Measurements from ENCODE around the gene BRAT1.
"Not testable (repeated sequence)": the region's sequence is repeated elsewhere in the genome, so short reads cannot be mapped to it uniquely, and the experiment has no call there.

BRAT1 gene

DNA sequence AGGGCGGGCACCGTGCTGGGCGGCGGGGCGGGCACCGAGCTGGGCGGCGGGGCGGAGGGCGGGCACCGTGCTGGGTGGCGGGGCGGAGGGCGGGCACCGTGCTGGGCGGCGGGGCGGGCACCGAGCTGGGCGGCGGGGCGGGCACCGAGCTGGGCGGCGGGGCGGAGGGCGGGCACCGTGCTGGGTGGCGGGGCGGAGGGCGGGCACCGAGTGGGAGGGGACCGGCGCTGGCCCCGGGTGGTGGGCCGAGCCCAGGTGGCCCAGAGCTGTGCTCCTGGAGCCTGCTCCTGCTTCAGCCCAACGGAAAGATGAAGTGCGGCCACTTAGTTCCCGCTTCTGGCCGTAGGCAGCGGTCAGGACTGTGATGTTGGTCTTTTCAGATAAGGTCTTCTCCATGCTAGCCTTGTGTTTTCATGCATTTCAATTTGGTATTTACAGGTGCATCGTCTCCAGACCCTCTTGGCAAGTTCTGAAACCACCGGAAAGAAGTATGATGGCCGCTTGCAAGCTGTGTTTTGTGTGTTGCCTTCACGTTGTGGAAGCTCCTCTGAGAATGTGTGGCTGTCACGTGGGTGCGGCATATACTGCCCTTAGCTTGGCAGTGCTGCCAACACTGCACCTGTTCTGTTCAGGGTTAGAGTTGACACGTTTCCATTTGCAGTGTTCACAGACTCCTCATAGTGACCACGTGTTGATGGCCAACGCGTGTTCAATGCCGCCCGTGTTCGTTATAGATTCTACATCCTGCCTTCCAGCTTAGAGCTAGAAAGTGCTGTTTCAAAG, 28.7 kb upstream of the BRAT1 start:
- no peak for DNase-seq (ENCODE audit: low read depth)

DNA sequence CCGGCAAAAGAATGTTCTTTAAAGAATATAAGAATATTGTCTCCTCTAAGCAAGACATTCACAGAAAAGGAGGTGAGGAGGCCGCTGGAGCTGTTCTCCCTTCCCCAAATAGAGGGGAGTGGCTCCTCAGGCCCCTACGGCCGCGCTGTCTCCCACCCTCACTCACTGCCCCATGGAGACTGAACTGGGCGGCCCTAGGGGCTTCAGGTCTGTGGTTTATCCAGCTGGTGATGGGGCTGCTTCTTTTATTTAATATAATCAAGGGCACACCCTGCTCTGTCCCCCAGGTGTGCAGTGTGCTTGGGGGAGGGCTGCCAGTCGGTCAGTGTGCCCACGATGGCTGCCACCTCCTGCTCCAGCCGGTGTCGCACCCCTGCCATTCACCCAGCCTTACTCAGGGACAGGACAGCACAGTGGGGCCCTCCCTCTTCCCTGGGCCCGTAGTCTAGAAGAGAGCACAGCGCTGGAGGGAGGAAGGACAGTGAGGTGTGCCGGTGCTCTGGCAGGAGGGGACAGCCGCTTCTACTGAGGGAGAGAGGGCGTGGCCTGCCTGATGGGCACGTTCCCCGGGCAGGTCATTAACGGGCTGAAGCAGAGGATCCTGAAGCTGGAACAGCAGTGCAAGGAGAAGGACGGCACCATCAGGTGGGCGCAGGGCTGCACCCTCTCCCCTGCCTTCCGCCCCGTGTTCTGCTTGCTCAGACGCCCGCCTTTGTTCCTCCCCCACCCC, 26.8 kb upstream of the BRAT1 start:
- DNase-seq (ENCODE audit: low read depth), result no peak

DNA sequence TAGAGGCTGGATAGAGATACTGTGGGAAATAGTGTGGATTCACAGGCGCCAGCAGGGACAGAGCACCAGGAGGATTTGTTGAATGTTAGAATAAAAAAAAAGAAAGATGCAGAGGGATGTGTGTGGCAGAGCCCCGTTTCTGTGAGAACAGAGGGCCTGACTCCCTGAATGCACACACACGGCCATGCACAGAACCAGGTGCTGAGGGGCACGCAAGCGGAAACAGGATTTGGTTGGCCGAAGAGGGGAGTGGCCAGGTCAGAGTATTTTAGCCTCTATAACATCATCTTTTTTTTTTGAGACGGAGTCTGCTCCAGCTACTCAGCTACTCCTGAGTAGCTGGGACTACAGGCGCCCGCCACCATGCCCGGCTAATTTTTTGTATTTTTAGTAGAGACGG, 25.3 kb upstream of the BRAT1 start:
- DNase-seq (ENCODE audit: low read depth), result no peak

DNA sequence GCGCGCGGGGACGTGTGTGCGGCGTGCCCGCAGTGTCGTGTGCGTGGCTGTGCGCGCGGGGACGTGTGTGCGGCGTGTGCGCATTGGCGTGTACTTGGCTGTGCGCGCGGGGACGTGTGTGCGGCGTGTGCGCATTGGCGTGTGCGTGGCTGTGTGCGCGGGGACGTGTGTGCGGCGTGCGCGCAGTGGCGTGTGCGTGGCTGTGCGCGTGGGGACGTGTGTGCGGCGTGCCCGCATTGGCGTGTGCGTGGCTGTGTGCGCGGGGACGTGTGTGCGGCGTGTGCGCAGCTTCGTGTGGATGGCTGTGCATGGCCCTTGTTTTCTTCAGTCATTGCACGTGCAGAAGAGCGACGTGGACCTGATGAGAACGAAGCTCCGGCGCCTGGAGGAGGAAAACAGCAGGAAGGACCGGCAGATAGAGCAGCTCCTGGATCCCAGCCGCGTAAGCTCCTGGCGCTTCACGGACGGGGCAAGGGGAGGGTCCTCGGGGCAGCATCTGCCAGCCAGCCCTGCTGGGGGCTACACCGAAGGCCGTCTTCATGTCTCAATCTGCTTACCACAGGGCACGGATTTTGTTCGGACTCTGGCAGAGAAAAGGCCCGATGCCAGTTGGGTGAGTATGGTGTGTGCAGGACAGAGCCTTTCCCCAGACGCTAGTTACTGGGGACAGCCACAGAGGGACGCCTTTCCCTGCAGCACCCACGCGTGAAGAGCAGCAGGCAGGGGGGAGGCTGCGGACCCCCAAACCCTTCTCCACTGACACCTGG, 22.8 kb upstream of the BRAT1 start:
- DNase-seq (ENCODE audit: low read depth), result no peak

DNA sequence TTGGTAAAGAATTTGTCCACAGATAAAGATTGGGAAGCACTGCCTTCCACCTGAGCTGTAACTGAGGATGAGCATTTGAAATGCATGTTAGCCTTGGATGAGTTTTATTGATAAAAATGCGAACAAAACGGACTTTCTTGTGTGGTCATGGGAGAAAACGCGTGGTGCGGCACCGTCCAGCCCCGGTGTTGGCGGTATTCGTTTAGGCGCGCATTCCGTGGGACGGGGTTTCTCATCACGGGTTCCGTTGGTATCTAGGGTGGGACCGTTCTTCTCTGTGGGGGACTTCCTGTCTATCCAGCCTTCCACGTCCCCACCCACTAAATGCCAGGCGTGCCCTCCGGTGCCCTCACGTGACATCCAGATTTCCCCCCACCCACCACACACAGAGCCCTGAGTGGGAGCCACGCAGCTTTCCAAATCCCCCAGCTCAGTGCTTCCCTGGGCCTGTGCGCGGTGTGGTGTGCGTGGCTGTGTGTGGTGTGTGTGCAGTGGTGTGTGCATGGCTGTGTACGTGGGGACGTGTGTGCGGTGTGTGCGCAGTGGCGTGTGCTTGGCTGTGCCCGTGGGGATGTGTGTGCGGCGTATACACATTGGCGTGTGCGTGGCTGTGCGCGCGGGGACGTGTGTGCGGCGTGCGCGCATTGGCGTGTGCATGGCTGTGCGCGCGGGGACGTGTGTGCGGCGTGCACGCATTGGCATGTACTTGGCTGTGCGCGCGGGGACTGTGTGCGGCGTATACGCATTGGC, 21.6 kb upstream of the BRAT1 start:
- DNase-seq (ENCODE audit: low read depth), result no peak

DNA sequence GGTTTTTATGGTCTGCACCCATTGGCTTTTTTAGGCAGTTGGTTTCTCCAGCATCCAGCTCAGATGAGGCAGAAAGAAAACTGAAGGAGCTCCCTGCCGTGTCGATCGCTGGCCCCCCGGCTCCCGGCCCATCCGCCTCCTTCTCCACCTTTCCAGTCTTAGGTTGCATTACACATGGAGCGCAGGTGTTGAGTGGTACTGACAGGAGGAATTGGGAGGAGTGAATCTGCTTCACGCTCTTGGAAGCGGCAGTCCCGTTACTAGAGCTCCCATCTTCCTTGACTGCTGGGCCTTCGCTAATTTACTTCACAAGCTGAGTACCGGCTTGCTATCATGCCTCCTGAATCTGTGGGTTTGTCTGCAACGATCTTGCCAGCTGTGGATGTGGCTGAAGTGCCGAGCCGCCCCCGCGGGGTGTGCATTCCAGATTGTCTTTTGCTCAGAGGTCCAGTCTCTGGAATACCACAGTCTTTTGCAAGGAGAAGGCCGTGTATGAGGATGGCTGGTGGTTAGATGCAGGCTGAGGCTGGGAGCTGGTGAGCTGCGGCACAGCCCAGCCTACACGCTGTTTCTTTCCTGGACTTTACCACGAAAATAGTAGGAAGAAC, 20.5 kb upstream of the BRAT1 start:
- no peak for DNase-seq (ENCODE audit: low read depth)

DNA sequence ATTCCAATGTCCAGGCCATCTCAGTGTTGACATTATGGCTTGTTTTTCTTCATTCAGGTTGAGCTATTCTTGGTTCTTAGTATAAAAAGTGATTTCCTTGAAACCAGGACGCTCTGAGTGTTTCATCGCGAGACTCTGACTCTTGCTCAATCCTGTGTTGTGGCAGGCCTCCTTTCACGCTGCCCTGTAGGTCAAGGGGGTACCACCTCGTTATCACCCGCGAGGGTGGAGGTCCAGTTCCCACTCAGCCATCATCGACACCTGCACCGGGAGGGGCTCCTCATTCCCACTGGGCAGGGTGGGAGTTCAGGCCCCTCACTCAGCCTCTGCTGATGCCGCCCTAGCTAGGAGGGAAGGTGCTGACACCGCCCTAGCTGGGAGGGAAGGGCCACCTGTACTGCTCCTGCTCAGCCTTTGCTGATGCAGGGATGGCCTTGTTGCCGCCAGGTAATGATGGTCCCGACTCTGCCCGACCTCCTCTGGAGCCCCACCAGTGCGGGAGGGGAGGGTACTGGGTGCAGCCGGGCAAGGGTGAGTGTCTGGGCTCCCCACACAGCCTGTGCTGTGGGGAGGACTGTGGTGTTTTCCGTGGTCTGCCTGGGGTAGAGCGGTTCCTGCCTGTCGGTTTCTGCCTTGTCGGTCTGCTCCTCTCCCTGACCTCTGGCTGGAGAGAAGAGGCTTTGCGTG, 19.9 kb upstream of the BRAT1 start:
- no peak for DNase-seq (ENCODE audit: low read depth)

DNA sequence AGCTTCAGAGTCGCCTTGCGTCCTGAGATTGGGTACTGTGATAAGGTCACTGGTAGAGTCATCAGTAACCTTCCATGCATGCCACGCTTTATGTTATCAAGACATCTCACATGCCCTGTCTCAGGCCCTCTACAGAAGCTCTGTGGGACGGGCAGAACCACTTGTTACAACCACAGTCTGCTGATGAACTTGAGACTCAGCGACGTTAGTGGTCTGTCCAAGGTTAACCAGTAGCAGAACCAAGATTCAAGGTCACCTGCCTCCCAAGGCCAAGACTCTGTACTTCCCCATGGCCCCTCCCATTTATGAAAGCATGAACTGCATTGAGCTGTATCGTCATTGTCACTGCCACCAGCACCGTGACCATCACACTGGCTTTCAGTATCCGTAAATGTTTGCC, 18.4 kb upstream of the BRAT1 start:
- DNase-seq (ENCODE audit: low read depth), result no peak

- DNase-seq (ENCODE audit: low read depth), result no peak
Measured at GRCh38 chr7:2572101-2572842, 16.9 kb upstream of the BRAT1 start.

DNA sequence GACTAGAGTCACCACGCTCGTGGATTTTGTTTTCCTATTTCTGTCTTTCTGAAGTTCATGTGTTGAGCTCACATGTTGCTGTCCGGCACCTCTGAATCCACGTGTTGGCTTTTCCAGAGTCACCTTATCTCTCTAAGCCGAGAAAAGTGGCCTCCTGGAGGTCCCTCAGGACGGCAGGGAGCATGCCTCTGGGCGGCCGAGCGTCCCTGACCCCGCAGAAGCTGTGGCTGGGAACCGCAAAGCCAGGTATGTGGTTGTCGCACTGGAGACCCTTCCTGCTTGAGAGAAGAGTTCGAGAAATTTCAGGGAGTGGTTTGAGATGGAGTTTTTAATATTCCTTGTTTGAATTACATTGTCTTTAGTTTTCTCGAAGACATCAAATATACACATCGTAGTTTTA, 16.1 kb upstream of the BRAT1 start:
- no peak for DNase-seq (ENCODE audit: low read depth)

GRCh38 chr7:2570021-2570420, 14.7 kb upstream of the BRAT1 start:
- no peak for DNase-seq (ENCODE audit: low read depth)

GRCh38 chr7:2569421-2569820, 14.1 kb upstream of the BRAT1 start:
- DNase-seq (ENCODE audit: low read depth), result no peak

DNA sequence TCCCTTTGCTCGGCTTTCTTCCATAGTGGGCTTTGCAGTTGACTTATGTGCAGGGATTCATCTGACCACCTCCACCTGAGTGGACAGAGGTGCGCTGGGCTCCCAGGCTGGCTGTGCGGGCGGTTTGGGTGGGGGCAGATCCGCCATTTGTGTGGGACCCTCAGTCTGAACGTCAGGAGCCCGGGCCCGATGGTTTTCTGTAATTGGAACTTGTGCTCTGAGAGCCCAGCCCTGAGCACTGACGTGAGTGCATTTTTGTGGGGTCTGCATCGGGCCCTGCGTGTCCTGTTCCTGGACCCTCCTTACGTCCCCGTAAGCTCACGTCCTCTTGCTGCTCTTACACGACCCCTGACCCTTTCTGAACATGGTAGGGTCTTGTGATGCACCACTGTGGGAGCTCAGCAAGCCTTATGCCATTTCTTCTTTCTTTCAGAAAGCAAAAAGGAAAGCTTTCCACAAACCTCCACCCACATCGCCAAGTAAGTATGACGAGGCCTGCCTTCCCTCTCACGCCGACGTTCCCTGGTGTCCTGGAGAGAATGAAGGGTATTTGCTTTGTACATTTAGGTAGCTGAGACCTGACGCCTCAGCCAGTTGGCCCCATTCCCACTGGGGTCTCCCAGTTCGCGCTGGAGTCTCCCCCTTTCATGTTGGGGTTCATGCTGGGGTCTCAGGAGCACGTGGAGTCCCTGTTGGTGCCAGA, 13.3 kb upstream of the BRAT1 start:
- DNase-seq (ENCODE audit: low read depth), result no peak

DNA sequence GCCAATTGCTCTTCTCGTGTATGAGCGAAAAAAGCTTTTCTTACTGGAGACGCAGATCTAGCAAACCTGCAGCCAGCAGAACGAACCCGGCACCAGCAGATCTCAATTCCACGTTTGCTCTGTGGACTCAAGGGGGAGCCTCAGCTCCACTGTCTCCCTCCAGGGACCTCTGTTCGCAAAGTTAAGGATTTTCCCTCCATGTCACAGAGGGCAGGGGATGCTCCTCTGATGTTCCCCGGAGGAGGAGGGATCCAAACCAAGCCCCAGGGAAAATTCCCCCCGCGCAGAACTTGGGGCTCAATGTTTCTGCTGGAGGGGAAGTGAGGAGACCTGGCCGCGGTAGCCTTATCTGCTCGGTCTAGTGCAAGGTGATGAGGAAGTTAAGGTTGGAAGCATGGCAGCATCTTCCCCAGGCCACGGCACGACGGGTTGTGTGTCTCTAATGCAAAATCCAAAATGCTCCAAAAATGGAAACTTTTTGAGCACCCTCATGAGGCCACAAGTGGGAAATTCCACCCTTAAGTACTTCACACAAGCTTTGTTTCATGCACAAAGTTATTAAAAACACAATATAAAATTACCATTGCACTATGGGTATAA, 12.5 kb upstream of the BRAT1 start:
- no peak for DNase-seq (ENCODE audit: low read depth)

GRCh38 chr7:2566890-2567678, 11.8 kb upstream of the BRAT1 start:
- no peak for DNase-seq (ENCODE audit: low read depth)

GRCh38 chr7:2566348-2566889, 11.1 kb upstream of the BRAT1 start:
- no peak for DNase-seq (ENCODE audit: low read depth)

DNA sequence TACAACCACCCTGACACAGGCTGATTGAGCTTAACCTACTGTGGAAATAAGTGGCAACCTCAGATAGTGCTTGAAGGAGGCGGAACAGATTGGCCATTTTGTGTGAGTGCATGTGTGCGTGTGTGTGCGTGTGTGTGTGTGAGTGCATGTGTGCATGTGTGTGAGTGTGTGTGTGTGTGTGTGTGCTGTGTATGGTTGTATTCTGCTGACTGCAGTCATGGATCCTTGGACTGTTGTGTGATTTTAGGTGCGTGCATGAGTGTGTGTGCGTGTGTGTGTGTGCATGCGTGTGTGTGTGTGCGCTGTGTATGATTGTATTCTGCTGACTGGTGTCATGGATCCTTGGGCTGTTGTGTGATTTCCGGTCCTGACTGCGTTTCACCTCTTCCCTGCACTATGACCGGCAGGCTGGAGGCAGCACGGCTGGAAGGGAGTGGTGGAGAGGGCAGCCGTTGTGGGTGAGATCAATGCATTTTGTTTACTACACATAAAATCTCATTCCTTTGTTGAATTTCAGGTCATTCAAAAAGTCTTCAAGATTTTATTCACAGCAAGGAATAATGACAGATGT, 9.7 kb upstream of the BRAT1 start:
- no peak for DNase-seq (ENCODE audit: low read depth)

- DNase-seq (ENCODE audit: low read depth), result not testable (repeated sequence)
Measured at GRCh38 chr7:2563955-2564354, 8.6 kb upstream of the BRAT1 start.
